SH-SY5Y (cell line): Measurements from ENCODE around the gene RAB40B.

ENCODE experiments used
- GATA2 ChIP-seq: IDR thresholded peaks from 2 replicates; pipeline ENCODE4 v1.6.1; 2011; ENCODE audit warnings: mild to moderate bottlenecking, low read depth, low read length
- GATA3 ChIP-seq: IDR thresholded peaks from 2 replicates; pipeline ENCODE4 v1.6.1; 2011; ENCODE audit warnings: low read depth, mild to moderate bottlenecking, low read length, moderate library complexity

DNA sequence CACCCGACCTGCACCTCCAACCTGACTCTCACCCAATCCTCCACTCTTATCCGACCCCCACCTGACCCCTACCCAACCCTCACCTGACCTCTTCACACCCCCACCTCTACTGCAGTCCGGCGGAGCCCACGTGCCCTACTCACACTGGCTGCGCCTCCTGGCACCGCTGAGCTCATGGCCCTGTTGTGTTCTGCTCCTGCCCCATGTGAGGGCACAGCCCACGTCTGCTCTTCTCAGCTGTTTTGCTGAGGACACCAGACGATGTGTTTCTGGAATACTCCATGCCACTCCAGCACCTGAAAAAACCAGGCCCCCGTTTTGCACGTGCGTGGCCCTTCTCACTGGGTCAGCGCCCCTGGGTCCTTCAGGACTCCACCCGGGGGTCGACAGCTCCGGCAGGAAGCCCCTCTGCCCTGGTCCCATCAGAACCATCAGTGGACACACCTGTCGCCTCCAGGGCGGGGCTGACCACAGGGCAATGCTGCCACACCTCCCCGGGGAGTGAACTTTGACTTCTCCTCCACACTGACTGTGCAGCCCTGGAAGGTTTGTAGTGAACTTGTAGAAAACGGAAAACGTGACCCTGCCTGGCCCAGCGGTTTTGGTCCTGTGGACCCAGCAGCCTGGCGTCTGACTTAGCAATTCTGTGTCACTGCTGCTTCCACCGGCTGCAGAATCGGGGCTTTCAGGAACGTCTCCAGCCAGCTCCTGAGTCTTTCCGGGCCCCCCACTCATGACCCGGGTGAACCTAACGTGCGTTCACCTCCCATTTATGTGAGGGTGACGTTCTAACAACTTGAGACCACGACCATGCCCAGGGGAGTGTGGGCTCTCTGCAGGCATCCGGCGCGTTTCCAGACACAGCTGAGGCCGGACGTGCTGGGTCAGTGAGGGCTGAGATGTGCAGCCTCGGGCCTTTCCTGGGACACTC lies 5.7 kb upstream of the RAB40B start:
- no peak for TF ChIP-seq GATA3
- no peak for TF ChIP-seq GATA2
